Bronchial epithelial cell (primary cell): Measurements from ENCODE around the gene RIMBP2. TPM values are rescaled to one million over a fixed set of nuclear protein-coding genes. Genes with fewer than 3 reads are reported as not detected.
"Not testable (repeated sequence)": the region's sequence is repeated elsewhere in the genome, so short reads cannot be mapped to it uniquely, and the experiment has no call there.

Experiments
- DNase-seq: peaks from one replicate; pipeline ENCODE4 v3.0.0-alpha.2; 2010; ENCODE audit warnings: low read depth
- FAIRE-seq: peaks from 2 replicates; lab custom pipeline; 2011; peaks lifted over from hg19 to GRCh38; lab: Jason Lieb, UNC
- H3K27me3 ChIP-seq: 2 replicates; pipeline ENCODE4 v1.5.1; 2011; ENCODE audit warnings: low read length; ENCODE audit not compliant: control insufficient read depth, insufficient read depth
- H3K36me3 ChIP-seq: 2 replicates; pipeline ENCODE4 v1.5.1; 2011; ENCODE audit warnings: low read length; ENCODE audit not compliant: control insufficient read depth, insufficient read depth
- H3K4me3 ChIP-seq: 2 replicates; pipeline ENCODE4 v1.5.1; 2011; ENCODE audit warnings: mild to moderate bottlenecking, low read depth, low read length, control low read depth
- CTCF ChIP-seq: IDR thresholded peaks from 2 replicates; pipeline ENCODE4 v1.5.1; 2011; ENCODE audit warnings: mild to moderate bottlenecking, moderate library complexity, low read length, control low read depth, inconsistent platforms; ENCODE audit not compliant: insufficient read depth, severe bottlenecking
- total RNA-seq: library from RNA; depleted of rRNA; stranded (reverse); fragments of >200 nt; gene quantifications from 2 replicates; pipeline ENCODE4 v1.2.1, GENCODE V29; 2014

The RIMBP2 gene
- total RNA-seq, 1 donor from 2014 or later = not detected

- FAIRE-seq (no peak), DNase-seq (no peak)
- TF ChIP-seq CTCF = no peak
- no peaks in the 10 kb centered on the region for H3K27me3 ChIP-seq
- no peak overlapping the region for H3K4me3 ChIP-seq
- no peaks in the 10 kb centered on the region for H3K36me3 ChIP-seq
Observed at GRCh38 chr12:130588696-130589539, 127.2 kb downstream of the RIMBP2 start.

- no peaks in the 10 kb centered on the region for H3K27me3 ChIP-seq
- no peak for TF ChIP-seq CTCF
- DNase-seq (no peak), FAIRE-seq (no peak)
- H3K4me3 ChIP-seq = no peak overlapping the region
- no peaks in the 10 kb centered on the region for H3K36me3 ChIP-seq
Observed at GRCh38 chr12:130587966-130588365, 128.1 kb downstream of the RIMBP2 start.

- not testable (repeated sequence) for H3K27me3 ChIP-seq, FAIRE-seq, H3K36me3 ChIP-seq, H3K4me3 ChIP-seq, DNase-seq
Observed at GRCh38 chr12:130584475-130584874, 131.6 kb downstream of the RIMBP2 start.

GRCh38 chr12:130583800-130584199, 132.3 kb downstream of the RIMBP2 start:
- Histone ChIP-seq H3K27me3 (no peaks in the 10 kb centered on the region), H3K36me3 (no peaks in the 10 kb centered on the region), H3K4me3 (no peak overlapping the region)
- DNase-seq (no peak), FAIRE-seq (no peak)
- no peak for TF ChIP-seq CTCF

- Histone ChIP-seq H3K4me3 (no peak overlapping the region), H3K27me3 (no peaks in the 10 kb centered on the region), H3K36me3 (no peaks in the 10 kb centered on the region)
- TF ChIP-seq CTCF = no peak
- DNase-seq = no peak
- no peak for FAIRE-seq
Observed at GRCh38 chr12:130583317-130583716, 132.8 kb downstream of the RIMBP2 start.

- no peak for TF ChIP-seq CTCF
- no peak overlapping the region for H3K4me3 ChIP-seq
- FAIRE-seq (no peak), DNase-seq (no peak)
- no peaks in the 10 kb centered on the region for H3K27me3 ChIP-seq
- H3K36me3 ChIP-seq = no peaks in the 10 kb centered on the region
Observed at GRCh38 chr12:130582286-130582685, 133.8 kb downstream of the RIMBP2 start.
